Stimulated activated CD8-positive, alpha-beta memory T cell treated with anti-CD3 and anti-CD28 coated beads, Interleukin-4, amount 100 ng/mL, for 48 hours (primary cell): ENCODE data around the gene TCF12.

Experiments
- DNase-seq: peaks from one replicate; pipeline ENCODE4 v3.0.0-alpha.2; 2020

The TCF12 gene

DNA sequence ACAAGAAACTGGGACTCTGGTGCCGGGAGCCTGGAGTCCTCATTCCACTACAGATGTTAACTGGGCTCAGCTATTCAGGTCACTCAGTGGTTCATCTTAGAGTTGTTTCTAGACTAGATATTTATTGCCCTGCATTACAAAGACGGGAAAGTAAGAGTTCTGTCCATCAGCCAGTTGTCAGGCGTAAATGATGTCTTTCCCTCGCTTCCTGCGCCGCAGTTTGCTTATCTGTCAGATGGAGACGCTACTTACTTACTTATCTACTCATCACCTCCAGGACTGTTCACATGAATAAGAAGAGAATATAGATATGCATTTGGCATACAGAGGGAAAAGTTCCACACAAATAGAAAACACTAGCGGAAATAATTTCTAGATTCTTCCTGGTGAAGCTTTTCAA is 410.0 kb downstream of the TCF12 start:
- no peak for DNase-seq

DNA sequence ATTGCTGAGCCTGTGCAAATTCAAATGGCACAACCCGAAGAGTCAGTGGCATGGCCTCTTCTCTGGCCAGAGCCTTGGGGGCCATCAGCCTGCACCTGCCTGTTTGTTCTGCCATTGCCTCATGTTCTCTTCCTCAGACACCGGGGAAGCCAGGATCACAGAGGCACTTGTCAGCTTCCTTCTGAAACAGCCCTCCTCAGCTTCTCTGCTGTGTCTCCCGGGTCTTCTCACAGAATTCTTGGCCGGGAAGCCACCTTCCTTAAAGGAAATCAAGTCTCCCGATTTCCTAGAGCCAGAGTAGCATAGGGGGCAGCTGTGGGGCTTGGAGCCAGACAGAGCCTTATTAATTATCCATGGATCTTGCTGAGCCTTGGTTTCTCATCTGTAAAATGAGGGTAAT is 410.5 kb downstream of the TCF12 start:
- no peak for DNase-seq

DNA sequence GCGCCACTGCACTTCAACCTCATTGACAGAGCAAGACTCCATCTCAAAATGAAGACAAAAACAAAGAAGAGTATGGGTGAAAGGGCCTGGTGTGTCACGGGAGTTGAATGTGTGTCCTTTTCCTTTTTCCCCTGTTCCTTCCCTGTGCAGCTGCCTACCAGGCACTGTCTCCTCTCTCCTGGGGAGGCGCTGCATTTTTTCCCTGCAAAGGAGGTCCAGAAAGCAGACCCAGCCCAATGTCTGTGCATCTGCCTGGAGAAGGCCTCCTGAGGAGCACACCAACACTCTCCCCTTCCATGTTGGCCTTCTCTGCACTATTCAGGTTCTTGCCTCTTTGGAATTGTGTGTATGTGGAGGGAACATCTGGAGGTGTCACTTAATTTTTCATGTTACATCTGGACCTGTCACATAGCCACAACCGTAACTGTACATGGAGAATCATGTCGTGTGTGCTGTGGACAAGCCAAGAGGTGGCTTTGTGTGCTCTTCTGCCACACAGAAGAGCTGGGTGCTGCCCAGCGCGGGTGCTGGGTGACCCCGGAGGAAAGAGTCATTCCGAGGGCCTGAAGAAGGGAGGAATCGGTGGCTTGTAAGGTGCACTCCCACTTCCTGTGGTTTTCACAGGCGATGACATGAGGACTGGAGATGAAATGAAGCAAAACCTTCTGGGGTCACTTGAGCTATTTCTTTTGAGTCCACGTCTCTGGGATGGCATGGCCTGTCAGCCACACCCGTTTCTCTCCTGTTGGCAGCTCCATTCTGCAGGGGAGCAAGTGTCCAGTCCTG is 411.3 kb downstream of the TCF12 start:
- DNase-seq, result no peak

DNA sequence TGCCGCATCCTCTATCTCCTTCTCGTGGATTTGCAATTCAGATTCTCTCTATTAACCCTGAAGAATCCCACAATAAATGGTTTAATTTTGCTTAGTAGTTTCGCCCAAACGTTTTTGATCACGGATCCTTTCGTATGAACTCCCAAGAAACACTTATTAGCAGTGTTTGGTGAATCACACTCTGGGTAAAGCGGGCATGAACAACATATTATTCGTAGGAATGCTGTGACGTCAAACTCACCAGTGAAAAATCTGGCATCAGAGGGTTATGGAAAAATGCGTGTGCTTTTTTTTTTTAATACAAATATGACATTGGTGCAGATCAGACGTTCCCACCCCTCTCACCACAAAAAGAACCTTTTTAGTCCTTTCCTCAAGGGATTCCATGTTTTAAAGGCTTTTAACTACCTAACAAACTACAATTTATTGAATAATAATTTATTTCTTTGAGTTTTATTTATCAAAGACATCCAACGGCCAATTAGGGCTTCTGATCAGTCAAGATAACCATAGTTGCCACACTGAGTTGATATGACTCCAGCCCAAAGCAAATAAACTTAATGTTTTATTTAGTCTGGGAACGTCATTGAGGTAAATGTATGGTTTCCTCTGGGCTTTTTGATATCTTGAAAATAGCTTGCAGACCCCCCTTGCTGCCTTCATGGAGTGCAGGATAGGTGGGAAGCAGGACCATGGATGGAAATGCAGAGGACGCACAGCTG is 412.3 kb downstream of the TCF12 start:
- no peak for DNase-seq

DNA sequence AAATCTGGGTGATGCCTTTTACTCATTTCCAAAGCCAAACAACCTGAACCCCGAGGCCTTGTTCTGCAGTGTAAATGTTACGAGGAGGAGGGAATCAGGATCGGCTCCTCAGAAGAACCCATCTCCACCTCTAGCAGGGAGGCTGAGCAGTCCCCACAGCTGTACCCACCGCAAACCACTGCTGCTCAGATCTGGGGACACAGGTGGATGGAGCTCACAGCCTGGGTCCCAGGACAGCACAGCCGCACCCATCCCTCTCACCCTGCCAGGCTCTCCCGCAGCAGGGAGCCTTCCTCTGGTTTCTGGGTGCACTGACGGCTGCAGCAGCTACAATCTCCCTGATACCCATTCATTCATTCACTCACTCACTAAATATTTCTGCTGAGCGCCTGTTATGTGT is 413.9 kb downstream of the TCF12 start:
- no peak for DNase-seq

DNA sequence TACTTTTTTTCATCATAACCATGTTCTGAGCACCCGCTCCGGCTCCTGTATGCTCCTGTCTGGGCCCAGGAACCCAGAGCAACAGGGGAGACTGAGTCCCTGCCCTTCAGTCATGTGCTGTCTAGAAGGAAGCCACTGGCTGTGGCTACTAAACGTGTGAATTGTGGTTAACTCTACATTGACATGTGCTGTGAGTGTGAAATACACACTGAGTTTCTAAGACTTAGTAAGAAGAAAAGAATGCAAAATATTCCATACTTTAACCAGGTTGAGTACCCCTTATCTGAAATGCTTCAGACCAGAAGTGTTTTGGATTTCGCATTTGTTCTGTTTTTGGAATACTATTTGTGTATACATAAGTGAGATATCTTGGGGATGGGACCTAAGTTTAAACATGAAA is 415.0 kb downstream of the TCF12 start:
- DNase-seq, result no peak

DNA sequence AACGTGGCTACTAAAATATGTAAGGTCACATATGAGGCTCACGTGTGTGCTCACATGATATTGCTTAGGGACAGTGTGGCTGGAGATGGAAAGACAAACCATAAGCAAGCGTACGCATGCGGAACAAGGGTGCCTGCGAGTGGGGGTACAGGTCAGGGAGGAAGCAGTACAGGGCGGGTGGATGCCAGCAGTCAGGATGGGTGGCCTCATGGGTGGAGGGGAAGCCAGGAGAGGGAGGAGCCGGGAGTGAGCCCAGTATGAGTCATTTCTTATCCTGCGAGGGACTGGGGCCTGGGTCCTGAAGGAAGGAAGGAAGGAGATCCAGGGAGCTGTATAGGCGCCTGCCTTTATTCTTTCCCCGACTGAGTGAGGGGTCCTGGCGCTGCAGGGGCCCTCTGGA is 415.8 kb downstream of the TCF12 start:
- no peak for DNase-seq

DNA sequence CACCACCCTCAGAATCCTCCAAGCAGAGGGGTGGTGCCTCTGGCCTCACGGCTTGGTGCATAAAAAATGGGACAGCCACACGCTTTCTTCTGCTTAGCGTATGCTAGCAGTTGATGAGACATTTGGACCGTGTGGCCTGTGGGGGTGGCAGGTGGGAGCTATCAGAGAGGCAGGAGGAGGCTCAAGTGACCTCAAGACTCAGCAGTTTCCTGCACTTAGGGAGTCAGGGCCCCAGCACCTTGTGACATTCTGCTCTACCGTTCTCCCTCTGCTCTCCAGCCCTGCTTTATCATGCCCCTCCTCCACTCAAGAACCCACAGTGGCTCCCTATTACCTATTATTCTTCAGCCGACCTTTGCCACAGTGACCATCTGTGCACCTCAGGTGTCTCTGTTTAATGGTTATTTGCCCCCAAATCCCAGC is 416.9 kb downstream of the TCF12 start:
- no peak for DNase-seq

DNA sequence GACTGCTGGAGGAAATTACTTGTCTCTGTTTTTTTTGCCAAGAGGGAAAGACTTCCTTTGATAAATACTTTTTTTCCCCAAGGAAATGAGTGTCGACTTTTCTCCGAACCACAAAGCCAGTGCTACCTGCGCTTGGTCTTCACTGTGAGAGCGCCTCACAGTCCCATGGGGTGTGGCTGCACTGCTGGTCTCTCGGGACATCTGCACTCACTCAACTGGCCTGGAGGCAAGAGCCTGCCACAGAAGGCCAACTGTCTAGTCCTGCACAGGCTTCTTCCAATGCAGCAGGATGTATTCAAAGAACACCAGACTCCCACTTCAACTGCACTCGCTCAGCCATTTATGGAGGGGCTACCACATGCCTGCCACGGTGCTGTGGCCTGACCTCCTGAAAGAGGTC is 417.3 kb downstream of the TCF12 start:
- DNase-seq, result no peak

DNA sequence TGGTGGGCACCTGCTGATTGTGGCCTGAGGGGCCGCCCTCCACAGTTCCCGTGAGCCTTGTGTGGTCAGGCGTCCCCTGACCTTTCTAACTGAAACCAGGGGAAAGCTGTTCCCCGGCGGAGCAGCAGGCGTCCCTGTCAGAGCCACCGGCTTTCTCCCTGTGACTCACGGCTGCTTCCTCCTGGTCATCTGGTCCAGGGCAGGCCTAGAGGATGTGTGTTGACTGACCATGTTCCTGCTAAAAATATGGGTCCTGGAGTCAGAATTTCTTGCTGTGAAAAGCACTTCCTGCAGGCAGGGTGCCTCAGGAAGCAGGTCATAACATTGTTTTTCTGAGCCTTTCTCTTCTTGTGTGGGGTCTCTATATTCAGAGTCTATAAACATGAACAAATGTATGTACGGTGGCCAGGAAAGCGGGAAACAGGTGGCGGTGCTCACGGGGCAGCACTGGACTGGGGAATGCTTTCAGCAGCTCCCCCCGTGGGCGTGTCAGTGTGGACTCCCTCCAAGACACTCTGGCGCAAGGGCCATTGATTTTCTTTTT is 419.5 kb downstream of the TCF12 start:
- DNase-seq, result no peak

DNA sequence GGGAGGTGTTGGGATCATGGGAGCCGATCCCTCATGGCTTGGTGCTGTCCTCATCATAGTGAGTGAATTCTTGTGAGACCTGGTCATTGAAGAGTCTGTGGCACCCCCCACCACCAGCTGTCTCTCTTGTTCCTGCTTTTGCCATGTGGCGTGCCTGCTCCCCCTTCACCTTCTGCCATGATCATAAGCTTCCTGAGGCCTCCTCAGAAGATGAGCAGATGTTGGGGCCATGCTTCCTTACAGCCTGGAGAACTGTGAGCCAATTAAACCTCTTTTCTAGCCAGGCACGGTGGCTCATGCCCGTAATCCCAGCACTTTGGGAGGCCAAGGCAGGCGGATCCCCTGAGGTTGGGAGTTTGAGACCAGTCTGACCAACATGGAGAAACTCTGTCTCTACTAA is 420.9 kb downstream of the TCF12 start:
- no peak for DNase-seq
